Karpas-422 (cell line): ENCODE data around the gene THSD4. TPM values are rescaled to one million over a fixed set of nuclear protein-coding genes. Genes with fewer than 3 reads are reported as not detected.
A peak's percentile ranks its signal among the peaks of the same experiment; 100 is the strongest.

Experiments
- DNase-seq: peaks from one replicate; pipeline ENCODE4 v3.0.0-alpha.2; 2015
- H2AFZ ChIP-seq: fragments of 200-600 bp; sonication (generic); 2 replicates; pipeline ENCODE4 v1.6.1; 2014; ENCODE audit warnings: antibody characterized with exemption, low read length, mixed read lengths
- H3K27ac ChIP-seq: fragments of 200-600 bp; sonication (generic); 2 replicates; pipeline ENCODE4 v1.5.1; 2014; ENCODE audit warnings: mild to moderate bottlenecking, low read length, moderate library complexity
- H3K27me3 ChIP-seq: fragments of 200-600 bp; sonication (generic); 2 replicates; pipeline ENCODE4 v1.6.1; 2014; ENCODE audit warnings: low read length, mixed read lengths
- H3K36me3 ChIP-seq: fragments of 200-600 bp; sonication (generic); 2 replicates; pipeline ENCODE4 v1.6.1; 2014; ENCODE audit warnings: low read length, mixed read lengths; ENCODE audit not compliant: insufficient read depth
- H3K4me1 ChIP-seq: fragments of 200-600 bp; sonication (generic); 2 replicates; pipeline ENCODE4 v1.6.1; 2014; ENCODE audit warnings: mild to moderate bottlenecking, low read length, mixed read lengths
- H3K4me2 ChIP-seq: fragments of 200-600 bp; sonication (generic); 2 replicates; pipeline ENCODE4 v1.6.1; 2014; ENCODE audit warnings: low read length, low read depth, mild to moderate bottlenecking; ENCODE audit not compliant: poor library complexity, severe bottlenecking
- H3K4me3 ChIP-seq: fragments of 200-600 bp; sonication (generic); 2 replicates; pipeline ENCODE4 v1.5.1; 2014; ENCODE audit warnings: mild to moderate bottlenecking, antibody characterized with exemption, low read length, mixed read lengths
- H3K79me2 ChIP-seq: fragments of 200-600 bp; sonication (generic); 2 replicates; pipeline ENCODE4 v1.6.1; 2014; ENCODE audit warnings: mild to moderate bottlenecking, low read length, mixed read lengths
- H3K9ac ChIP-seq: fragments of 200-600 bp; sonication (generic); 2 replicates; pipeline ENCODE4 v1.6.0; 2014; ENCODE audit warnings: low read length
- H3K9me2 ChIP-seq: fragments of 200-600 bp; sonication (generic), shearing (Covaris generic); replicated peaks from 2 replicates; pipeline ENCODE4 v1.6.0; 2014; ENCODE audit warnings: mild to moderate bottlenecking, low read length, moderate library complexity; ENCODE audit not compliant: insufficient read depth
- H3K9me3 ChIP-seq: fragments of 300-700, 200-600 bp; sonication (generic); 2 replicates; pipeline ENCODE4 v1.6.1; 2014; ENCODE audit warnings: low read length, mixed read lengths
- H4K20me1 ChIP-seq: fragments of 200-600 bp; sonication (generic); 2 replicates; pipeline ENCODE4 v1.6.1; 2014; ENCODE audit warnings: mild to moderate bottlenecking, antibody characterized with exemption, low read length, low read depth; ENCODE audit not compliant: insufficient read depth
- total RNA-seq: library from RNA; depleted of rRNA; stranded (reverse); fragments of >200 nt; shearing (Covaris generic); gene quantifications from 2 replicates; pipeline ENCODE4 v1.2.3, GENCODE V29; 2014; ENCODE audit warnings: low replicate concordance

The THSD4 gene
- total RNA-seq, 1 experiment from 2014 or later = 0.11 TPM

DNA sequence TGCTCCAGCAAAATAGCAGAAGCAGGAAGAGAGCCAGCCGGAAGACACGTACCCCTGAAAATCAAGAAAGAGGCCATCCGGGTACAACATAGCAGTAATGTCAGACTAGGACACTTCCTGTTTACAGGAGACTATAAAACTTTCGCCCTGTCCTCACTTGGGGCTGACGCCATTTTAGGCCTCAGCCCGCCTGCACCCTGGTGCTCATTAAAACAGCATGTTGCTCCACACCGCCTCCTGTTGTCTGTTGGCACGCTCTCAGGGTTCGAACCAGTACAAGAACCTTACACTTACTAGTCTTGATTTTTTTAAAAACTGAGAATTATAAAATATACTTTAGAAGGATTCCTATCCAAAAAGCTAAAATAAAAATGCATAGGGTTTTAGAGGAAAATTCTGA, 535.3 kb downstream of the THSD4 start:
- H4K20me1 ChIP-seq = no peaks in the 10 kb centered on the region
- no peaks in the 10 kb centered on the region for H3K27me3 ChIP-seq
- H3K9me2 ChIP-seq = no peaks in the 10 kb centered on the region
- no peak overlapping the region for H3K9ac ChIP-seq
- no peaks in the 10 kb centered on the region for H3K36me3 ChIP-seq
- no peaks in the 10 kb centered on the region for H3K9me3 ChIP-seq
- H3K4me3 ChIP-seq = no peak overlapping the region
- no peak overlapping the region for H3K4me2 ChIP-seq
- H3K79me2 ChIP-seq = no peaks in the 10 kb centered on the region
- peaks cover 3% of the 10 kb centered on the region; the same call in 1 of the 2 replicates for H3K4me1 ChIP-seq
- DNase-seq = no peak
- H2AFZ ChIP-seq = no peak overlapping the region
- no peak overlapping the region for H3K27ac ChIP-seq

DNA sequence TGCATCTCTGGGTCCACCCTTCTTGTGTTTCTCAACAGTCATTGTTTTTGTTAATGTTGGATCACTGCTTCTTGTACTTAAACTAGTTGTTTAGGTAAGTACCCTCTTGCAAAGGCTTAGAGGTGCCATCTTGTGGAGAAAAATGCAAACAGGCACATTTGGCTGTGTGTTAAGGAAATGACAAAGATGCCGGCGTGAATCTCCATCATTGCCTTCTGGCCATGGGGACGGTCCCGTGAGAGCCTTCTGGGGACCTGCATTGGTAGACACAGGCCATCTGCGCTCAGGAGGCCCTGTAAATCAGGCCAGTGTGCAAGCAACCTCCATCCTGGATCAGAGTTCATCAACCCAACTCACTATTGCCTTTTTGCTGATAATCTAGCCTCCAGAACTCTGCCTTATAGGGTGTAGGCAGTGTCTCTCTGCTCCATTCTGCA, 536.5 kb downstream of the THSD4 start:
- no peaks in the 10 kb centered on the region for H3K36me3 ChIP-seq
- H3K9me2 ChIP-seq = no peaks in the 10 kb centered on the region
- no peak overlapping the region for H3K27ac ChIP-seq
- H3K4me1 ChIP-seq = peaks cover 3% of the 10 kb centered on the region; the same call in 1 of the 2 replicates
- H3K9me3 ChIP-seq = no peaks in the 10 kb centered on the region
- DNase-seq = peak; percentile 78
- H2AFZ ChIP-seq = peak overlapping the region; percentile 77; the same call in 1 of the 2 replicates
- peak overlapping the region; percentile 19; the same call in 1 of the 2 replicates for H3K9ac ChIP-seq
- no peak overlapping the region for H3K4me2 ChIP-seq
- H4K20me1 ChIP-seq = no peaks in the 10 kb centered on the region
- no peak overlapping the region for H3K4me3 ChIP-seq
- no peaks in the 10 kb centered on the region for H3K27me3 ChIP-seq
- no peaks in the 10 kb centered on the region for H3K79me2 ChIP-seq

DNA sequence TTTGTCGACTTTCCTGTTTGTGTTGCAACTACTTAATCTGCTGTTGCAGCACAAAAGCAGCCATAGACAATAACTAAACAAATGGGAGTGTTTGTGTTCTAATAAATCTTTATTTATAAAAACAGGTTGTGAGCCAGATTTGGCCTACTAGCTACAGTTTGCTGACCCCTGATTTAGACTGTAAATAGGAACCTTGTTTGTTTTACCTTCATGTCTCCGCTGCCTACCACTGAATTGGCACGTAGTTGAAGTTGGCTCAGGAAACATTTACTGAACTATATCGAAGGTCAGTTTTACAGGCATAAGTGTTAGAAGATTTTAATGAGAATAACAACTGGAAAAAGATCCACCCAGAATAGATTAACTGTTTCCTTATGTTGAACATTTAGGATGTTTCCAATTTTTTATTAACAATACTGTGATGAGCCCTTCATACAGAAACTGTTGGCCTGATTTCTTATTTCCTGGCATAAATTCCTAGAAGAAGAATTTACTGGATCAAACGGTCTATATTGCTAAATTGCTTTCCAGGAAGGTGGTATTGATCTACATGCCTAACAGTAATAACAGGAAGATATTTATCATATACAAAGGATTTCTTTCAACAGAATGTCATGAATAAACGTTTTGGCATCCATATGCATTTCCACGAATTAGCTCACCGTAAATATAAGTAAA, 538.9 kb downstream of the THSD4 start:
- no peak overlapping the region for H3K4me2 ChIP-seq
- no peak for DNase-seq
- H3K27ac ChIP-seq = no peak overlapping the region
- H3K4me1 ChIP-seq = peaks cover 3% of the 10 kb centered on the region; the same call in 1 of the 2 replicates
- no peaks in the 10 kb centered on the region for H3K27me3 ChIP-seq
- no peaks in the 10 kb centered on the region for H3K36me3 ChIP-seq
- H3K9ac ChIP-seq = no peak overlapping the region
- H3K4me3 ChIP-seq = no peak overlapping the region
- H2AFZ ChIP-seq = no peak overlapping the region
- H3K79me2 ChIP-seq = no peaks in the 10 kb centered on the region
- no peaks in the 10 kb centered on the region for H4K20me1 ChIP-seq
- H3K9me2 ChIP-seq = no peaks in the 10 kb centered on the region
- no peaks in the 10 kb centered on the region for H3K9me3 ChIP-seq

DNA sequence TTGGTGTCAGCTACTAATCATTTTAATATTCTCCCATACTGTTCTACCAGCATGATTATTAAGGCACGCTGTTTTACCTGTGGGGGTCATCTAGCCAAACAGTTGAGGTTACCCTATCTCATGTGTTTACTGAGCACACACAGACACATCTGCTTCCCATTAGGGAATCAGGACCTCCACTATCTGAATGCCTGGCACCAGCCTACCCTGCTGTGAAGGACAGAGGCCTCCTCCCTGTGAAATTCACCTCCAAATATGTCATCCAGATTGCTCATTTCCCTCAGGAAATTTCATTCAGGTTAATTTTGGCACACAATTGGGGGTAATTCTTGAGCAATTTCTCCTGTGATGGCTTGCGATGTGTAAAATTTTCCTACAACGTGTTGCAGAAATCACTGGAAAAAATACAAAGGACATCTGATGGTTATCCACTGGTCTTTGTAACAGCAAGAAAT, 539.5 kb downstream of the THSD4 start:
- Histone ChIP-seq H3K4me1 (peaks cover 3% of the 10 kb centered on the region; the same call in 1 of the 2 replicates), H4K20me1 (no peaks in the 10 kb centered on the region), H3K9ac (no peak overlapping the region), H2AFZ (no peak overlapping the region), H3K9me2 (no peaks in the 10 kb centered on the region), H3K27ac (no peak overlapping the region), H3K79me2 (no peaks in the 10 kb centered on the region), H3K9me3 (no peaks in the 10 kb centered on the region), H3K4me3 (no peak overlapping the region), H3K4me2 (no peak overlapping the region), H3K36me3 (no peaks in the 10 kb centered on the region), H3K27me3 (no peaks in the 10 kb centered on the region)
- no peak for DNase-seq

DNA sequence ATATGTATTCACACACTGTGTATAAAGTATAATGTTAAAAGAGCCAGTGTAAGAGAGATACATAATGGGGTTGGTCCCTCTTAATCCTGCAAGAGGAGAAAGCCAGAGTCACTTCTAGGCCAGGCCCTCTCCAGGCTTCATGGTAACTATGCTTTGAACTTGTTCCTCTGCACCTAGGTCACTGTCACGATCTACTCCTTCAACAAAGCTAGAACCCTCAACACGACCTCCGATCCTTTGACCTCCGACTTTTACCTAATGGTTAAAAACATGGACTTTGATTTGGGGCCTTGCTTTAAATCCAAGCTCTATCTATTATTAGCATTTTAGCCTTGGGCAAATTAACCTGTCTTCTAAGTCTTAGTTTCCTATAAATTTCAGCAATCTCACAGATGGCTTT, 541.2 kb downstream of the THSD4 start:
- peaks cover 3% of the 10 kb centered on the region; the same call in 1 of the 2 replicates for H3K4me1 ChIP-seq
- no peaks in the 10 kb centered on the region for H3K27me3 ChIP-seq
- H3K9me2 ChIP-seq = no peaks in the 10 kb centered on the region
- no peak overlapping the region for H3K4me3 ChIP-seq
- no peaks in the 10 kb centered on the region for H3K79me2 ChIP-seq
- no peak for DNase-seq
- no peak overlapping the region for H2AFZ ChIP-seq
- no peak overlapping the region for H3K27ac ChIP-seq
- H3K9ac ChIP-seq = no peak overlapping the region
- no peaks in the 10 kb centered on the region for H4K20me1 ChIP-seq
- H3K4me2 ChIP-seq = no peak overlapping the region
- H3K9me3 ChIP-seq = no peaks in the 10 kb centered on the region
- H3K36me3 ChIP-seq = no peaks in the 10 kb centered on the region

DNA sequence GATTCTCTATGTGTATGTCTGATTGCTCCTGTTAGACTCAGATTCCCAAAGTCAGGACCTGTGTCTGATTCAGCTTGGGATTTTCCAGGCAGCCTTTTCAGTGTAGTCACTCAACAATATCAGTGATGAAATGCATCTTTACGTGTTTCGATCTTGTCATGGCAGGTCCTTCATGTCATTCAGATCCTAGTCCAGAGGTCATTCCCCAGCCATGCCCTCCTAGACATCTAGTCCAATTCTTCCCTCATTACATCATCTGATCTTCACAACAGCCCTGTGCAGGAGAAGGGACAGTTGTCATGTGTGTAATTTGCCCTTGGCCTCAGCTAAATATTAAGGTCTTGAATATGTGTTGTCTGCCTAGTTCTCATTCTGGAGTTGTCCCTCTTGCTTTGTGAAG, 541.9 kb downstream of the THSD4 start:
- H4K20me1 ChIP-seq = no peaks in the 10 kb centered on the region
- no peak overlapping the region for H3K27ac ChIP-seq
- H3K4me1 ChIP-seq = no peaks in the 10 kb centered on the region
- no peak overlapping the region for H3K9ac ChIP-seq
- H3K9me3 ChIP-seq = no peaks in the 10 kb centered on the region
- H3K36me3 ChIP-seq = no peaks in the 10 kb centered on the region
- H3K27me3 ChIP-seq = no peaks in the 10 kb centered on the region
- H2AFZ ChIP-seq = no peak overlapping the region
- H3K79me2 ChIP-seq = no peaks in the 10 kb centered on the region
- H3K4me3 ChIP-seq = no peak overlapping the region
- H3K4me2 ChIP-seq = no peak overlapping the region
- no peaks in the 10 kb centered on the region for H3K9me2 ChIP-seq
- no peak for DNase-seq

DNA sequence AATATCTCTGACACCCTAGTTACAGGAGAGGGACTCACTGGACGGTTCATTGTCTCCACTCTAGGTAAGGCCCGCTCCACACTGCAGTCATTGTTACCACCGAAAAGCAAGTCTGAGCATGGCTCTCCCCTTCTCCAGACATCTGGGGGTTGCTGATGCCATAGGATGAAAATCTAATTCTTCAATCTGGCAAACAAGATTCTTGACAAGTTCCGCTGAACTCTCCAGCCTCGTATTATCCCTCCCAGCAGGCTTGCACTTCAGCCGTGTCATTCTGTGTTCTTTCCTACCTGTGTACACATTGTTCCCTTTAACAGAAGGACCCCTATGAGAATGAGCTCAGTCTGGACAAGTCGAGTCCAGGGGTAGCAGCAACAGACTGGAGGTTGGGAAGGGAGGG, 542.8 kb downstream of the THSD4 start:
- Histone ChIP-seq H2AFZ (no peak overlapping the region), H3K9me2 (no peaks in the 10 kb centered on the region), H3K4me1 (no peaks in the 10 kb centered on the region), H4K20me1 (no peaks in the 10 kb centered on the region), H3K4me2 (no peak overlapping the region), H3K9ac (no peak overlapping the region), H3K36me3 (no peaks in the 10 kb centered on the region), H3K79me2 (no peaks in the 10 kb centered on the region), H3K27me3 (no peaks in the 10 kb centered on the region), H3K9me3 (no peaks in the 10 kb centered on the region), H3K4me3 (no peak overlapping the region), H3K27ac (no peak overlapping the region)
- no peak for DNase-seq

DNA sequence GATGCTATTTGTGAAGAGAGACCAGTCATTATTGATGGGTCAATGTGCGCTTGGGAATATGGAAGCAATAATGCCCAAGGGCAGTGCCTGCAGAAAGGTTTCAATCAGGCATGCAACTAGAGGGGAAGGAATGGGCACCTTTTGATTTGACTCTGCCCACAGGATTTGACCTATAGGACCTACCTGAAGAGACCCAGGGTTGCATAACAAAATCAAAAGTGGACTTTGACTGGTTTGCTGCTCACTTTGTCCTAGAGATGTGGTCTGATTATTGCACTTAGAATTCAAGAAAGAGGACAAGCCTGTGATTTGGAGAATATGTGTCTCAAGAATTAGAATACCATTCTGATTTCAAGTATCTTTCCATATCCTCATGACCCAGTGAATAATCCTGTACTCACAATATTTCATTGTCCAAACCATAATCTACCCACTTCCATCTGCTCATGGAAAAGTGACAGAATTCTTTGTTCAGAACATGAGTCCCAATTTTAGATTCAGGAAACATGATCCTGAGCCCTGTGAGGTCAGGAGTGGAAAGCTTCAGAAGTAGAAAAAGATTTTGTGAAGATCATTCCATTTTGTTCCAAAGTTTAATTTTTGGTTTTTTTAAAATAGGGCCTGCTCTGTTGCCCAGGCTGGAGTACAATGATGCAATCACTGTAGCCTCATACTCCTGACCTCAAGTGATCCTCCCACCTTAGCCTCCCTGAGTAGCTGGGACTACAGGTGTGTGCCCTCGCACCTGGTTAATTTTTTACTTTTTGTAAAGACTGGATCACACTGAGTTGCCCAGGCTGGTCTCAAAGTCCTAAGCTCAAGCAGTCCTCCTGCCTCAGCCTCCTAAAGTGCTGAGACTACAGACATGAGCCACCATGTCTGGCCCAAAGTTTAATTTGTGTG, 543.8 kb downstream of the THSD4 start:
- Histone ChIP-seq H4K20me1 (no peaks in the 10 kb centered on the region), H2AFZ (no peak overlapping the region), H3K36me3 (no peaks in the 10 kb centered on the region), H3K4me2 (no peak overlapping the region), H3K9me3 (no peaks in the 10 kb centered on the region), H3K9me2 (no peaks in the 10 kb centered on the region), H3K9ac (no peak overlapping the region), H3K4me1 (no peaks in the 10 kb centered on the region), H3K79me2 (no peaks in the 10 kb centered on the region), H3K4me3 (no peak overlapping the region), H3K27me3 (no peaks in the 10 kb centered on the region), H3K27ac (no peak overlapping the region)
- DNase-seq = no peak
